Peyer's patch (tissue), 4 donors: ENCODE data around the gene KDM4C.

Experiments
- POLR2A ChIP-seq, 2 donors: fragments of 450-650 bp; IDR thresholded peaks; one replicate each; pipeline ENCODE4 v1.5.1; 2017; ENCODE audit warnings: antibody characterized with exemption in 2 of 2, mild to moderate bottlenecking in 2 of 2, moderate library complexity in 2 of 2
- TF ChIP-seq, protein P1 (sequence below), 6 experiments: fragments of 450-650 bp in 4 of 6; fragments of 200-600 bp in 2 of 6; sonication (generic) in 1 of 6; IDR thresholded peaks; one replicate each; pipeline ENCODE4 v1.5.1; 2017 to 2019; ENCODE audit warnings: antibody characterized with exemption in 6 of 6, mild to moderate bottlenecking in 3 of 6, moderate library complexity in 1 of 6

GRCh38 chr9:7105095-7105494 lies 347.3 kb downstream of the KDM4C start:
- TF ChIP-seq, protein P1, sequence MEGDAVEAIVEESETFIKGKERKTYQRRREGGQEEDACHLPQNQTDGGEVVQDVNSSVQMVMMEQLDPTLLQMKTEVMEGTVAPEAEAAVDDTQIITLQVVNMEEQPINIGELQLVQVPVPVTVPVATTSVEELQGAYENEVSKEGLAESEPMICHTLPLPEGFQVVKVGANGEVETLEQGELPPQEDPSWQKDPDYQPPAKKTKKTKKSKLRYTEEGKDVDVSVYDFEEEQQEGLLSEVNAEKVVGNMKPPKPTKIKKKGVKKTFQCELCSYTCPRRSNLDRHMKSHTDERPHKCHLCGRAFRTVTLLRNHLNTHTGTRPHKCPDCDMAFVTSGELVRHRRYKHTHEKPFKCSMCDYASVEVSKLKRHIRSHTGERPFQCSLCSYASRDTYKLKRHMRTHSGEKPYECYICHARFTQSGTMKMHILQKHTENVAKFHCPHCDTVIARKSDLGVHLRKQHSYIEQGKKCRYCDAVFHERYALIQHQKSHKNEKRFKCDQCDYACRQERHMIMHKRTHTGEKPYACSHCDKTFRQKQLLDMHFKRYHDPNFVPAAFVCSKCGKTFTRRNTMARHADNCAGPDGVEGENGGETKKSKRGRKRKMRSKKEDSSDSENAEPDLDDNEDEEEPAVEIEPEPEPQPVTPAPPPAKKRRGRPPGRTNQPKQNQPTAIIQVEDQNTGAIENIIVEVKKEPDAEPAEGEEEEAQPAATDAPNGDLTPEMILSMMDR (IDR thresholded peaks at IDR 0.05): no peak
- no peak for TF ChIP-seq POLR2A (IDR thresholded peaks at IDR 0.05)
